Fibroblast of skin of right quadriceps (primary cell): Measurements from ENCODE around the gene DDX42.
"Not testable (repeated sequence)": the region's sequence is repeated elsewhere in the genome, so short reads cannot be mapped to it uniquely, and the experiment has no call there.

Source experiments
- DNase-seq: peaks from one replicate; pipeline ENCODE4 v3.0.0-alpha.2; 2013

The DDX42 gene

GRCh38 chr17:63783522-63783921, 9.6 kb downstream of the DDX42 start:
- DNase-seq: no peak

GRCh38 chr17:63785556-63785955, 11.6 kb downstream of the DDX42 start:
- DNase-seq: peak; percentile 34

- no peak for DNase-seq
Measured at GRCh38 chr17:63786117-63786516, 12.1 kb downstream of the DDX42 start.

GRCh38 chr17:63786971-63787711, 13.2 kb downstream of the DDX42 start:
- DNase-seq: no peak

GRCh38 chr17:63790057-63790456, 16.1 kb downstream of the DDX42 start:
- no peak for DNase-seq

- no peak for DNase-seq
Measured at GRCh38 chr17:63792055-63792729, 18.2 kb downstream of the DDX42 start.

GRCh38 chr17:63796375-63796774, 22.4 kb downstream of the DDX42 start:
- not testable (repeated sequence) for DNase-seq

- peak; percentile 39 for DNase-seq
Measured at GRCh38 chr17:63798572-63799106, 24.7 kb downstream of the DDX42 start.

- no peak for DNase-seq
Measured at GRCh38 chr17:63800783-63801182, 26.8 kb downstream of the DDX42 start.

- no peak for DNase-seq
Measured at GRCh38 chr17:63804328-63804727, 30.4 kb downstream of the DDX42 start.

GRCh38 chr17:63805591-63805990, 31.6 kb downstream of the DDX42 start:
- no peak for DNase-seq

GRCh38 chr17:63809970-63810369, 36.0 kb downstream of the DDX42 start:
- DNase-seq: no peak

GRCh38 chr17:63816123-63816522, 42.2 kb downstream of the DDX42 start:
- no peak for DNase-seq

GRCh38 chr17:63816669-63817068, 42.7 kb downstream of the DDX42 start:
- no peak for DNase-seq

- no peak for DNase-seq
Measured at GRCh38 chr17:63817736-63818385, 43.9 kb downstream of the DDX42 start.

- no peak for DNase-seq
Measured at GRCh38 chr17:63819131-63819530, 45.2 kb downstream of the DDX42 start.

- DNase-seq: no peak
Measured at GRCh38 chr17:63819585-63820537, 45.9 kb downstream of the DDX42 start.

- DNase-seq: no peak
Measured at GRCh38 chr17:63820963-63821561, 47.1 kb downstream of the DDX42 start.

GRCh38 chr17:63821804-63822203, 47.8 kb downstream of the DDX42 start:
- no peak for DNase-seq

- DNase-seq: no peak
Measured at GRCh38 chr17:63822537-63822936, 48.6 kb downstream of the DDX42 start.

- no peak for DNase-seq
Measured at GRCh38 chr17:63823659-63824331, 49.8 kb downstream of the DDX42 start.

GRCh38 chr17:63824362-63824761, 50.4 kb downstream of the DDX42 start:
- DNase-seq: no peak
